K562 (cell line): ENCODE results near the gene STIM1. TPM values are rescaled to one million over a fixed set of nuclear protein-coding genes. Genes with fewer than 3 reads are reported as not detected.

Experiments used
- ATAC-seq: fragments of 200-7000 bp; cut with Tn5 transposase; 3 replicates; pipeline ENCODE4 v1.9.1; 2020; ENCODE audit warnings: moderate library complexity
- BruUV-seq: library from RNA; stranded (reverse); fragments of 400-500 nt; replicated peaks from 2 replicates; lab custom pipeline; 2021; lab: Mats Ljungman, UMichigan
- CTCF ChIA-PET: fragments of 300-600 bp; formaldehyde crosslinking; extraction: SDS; loops from one replicate; lab custom pipeline; 2021; ENCODE audit warnings: low intra/inter-chr PET ratio; lab: Yijun Ruan, JAX
- POLR2A ChIA-PET: fragments of 300-600, 350-650 bp; sonication (Branson Sonifier 250); formaldehyde crosslinking; extraction: SDS; loops from one replicate; lab custom pipeline; 2021; ENCODE audit warnings: antibody characterized with exemption, inconsistent platforms; lab: Yijun Ruan, JAX
- DNase-seq, 4 experiments: peaks; one replicate each; pipeline versions ENCODE4 v3.0.0 to v3.0.0-alpha.2; 2011 to 2018; ENCODE audit warnings: low spot score in 3 of 4, mixed read lengths in 3 of 4; ENCODE audit errors: extremely low read depth in 1 of 4
- FAIRE-seq: peaks from 2 replicates; lab custom pipeline; 2011; peaks lifted over from hg19 to GRCh38; lab: Jason Lieb, UNC
- H2AFZ ChIP-seq: 2 replicates; pipeline ENCODE4 v1.6.0; 2011; ENCODE audit warnings: low read depth, low read length, control low read depth, inconsistent platforms
- H3K27ac ChIP-seq: fragments of 200-600 bp; 3 replicates; pipeline ENCODE4 v1.8.0; 2011; ENCODE audit warnings: low read depth, mild to moderate bottlenecking, control low read depth, inconsistent platforms, low read length, moderate library complexity, mixed read lengths; ENCODE audit errors: extremely low read depth
- H3K27me3 ChIP-seq, 2 experiments: fragments of 300-600 bp in 1 of 2; 2 replicates in 1 of 2; 3 replicates in 1 of 2; pipeline versions ENCODE4 v1.6.0 to v1.8.0; 2011; ENCODE audit warnings: inconsistent platforms in 2 of 2, low read length in 2 of 2, mild to moderate bottlenecking in 1 of 2, mixed read lengths in 1 of 2, moderate library complexity in 1 of 2; ENCODE audit not compliant: control insufficient read depth in 2 of 2, insufficient read depth in 2 of 2
- H3K36me3 ChIP-seq: fragments of 300-600 bp; 3 replicates; pipeline ENCODE4 v1.8.0; 2011; ENCODE audit warnings: mild to moderate bottlenecking, low read length, inconsistent platforms; ENCODE audit not compliant: control insufficient read depth, insufficient read depth
- H3K4me1 ChIP-seq, 2 experiments: fragments of 200-600 bp in 1 of 2; replicated peaks in 1 of 2; 2 replicates in 1 of 2; 3 replicates in 1 of 2; pipeline versions ENCODE4 v1.5.1 to v1.8.0; 2011; ENCODE audit warnings: inconsistent platforms in 2 of 2, low read length in 2 of 2, mild to moderate bottlenecking in 1 of 2, mixed read lengths in 1 of 2, moderate library complexity in 1 of 2; ENCODE audit not compliant: control insufficient read depth in 2 of 2, insufficient read depth in 2 of 2
- H3K4me2 ChIP-seq: 2 replicates; pipeline ENCODE4 v1.6.1; 2011; ENCODE audit warnings: low read length, control low read depth, inconsistent platforms, mixed read lengths; ENCODE audit not compliant: insufficient read depth
- H3K4me3 ChIP-seq: fragments of 200-600 bp; sonication (generic), shearing (Covaris generic); 2 replicates; pipeline ENCODE4 v1.5.1; 2016; ENCODE audit warnings: control low read depth, inconsistent platforms
- H3K79me2 ChIP-seq: fragments of 200-600 bp; 3 replicates; pipeline ENCODE4 v1.8.0; 2011; ENCODE audit warnings: low read length, inconsistent platforms; ENCODE audit not compliant: control insufficient read depth, insufficient read depth
- H3K9ac ChIP-seq, 2 experiments: 2 replicates each; pipeline versions ENCODE4 v1.6.0 to v1.6.1; 2011; ENCODE audit warnings: low read depth in 2 of 2, low read length in 2 of 2, control low read depth in 1 of 2, inconsistent platforms in 1 of 2, mild to moderate bottlenecking in 1 of 2, mixed read lengths in 1 of 2; ENCODE audit not compliant: insufficient read depth in 1 of 2
- H3K9me1 ChIP-seq: one replicate; pipeline ENCODE4 v1.6.0; 2011; ENCODE audit warnings: inconsistent platforms, mild to moderate bottlenecking, low read length, moderate library complexity; ENCODE audit not compliant: control insufficient read depth, insufficient read depth
- H3K9me3 ChIP-seq: replicated peaks from 2 replicates; pipeline ENCODE4 v1.5.1; 2011; ENCODE audit warnings: low read depth, low read length, inconsistent platforms; ENCODE audit not compliant: control insufficient read depth, insufficient read depth
- H4K20me1 ChIP-seq: replicated peaks from 2 replicates; pipeline ENCODE4 v1.6.1; 2011; ENCODE audit warnings: low read length, inconsistent platforms, mixed read lengths; ENCODE audit not compliant: control insufficient read depth, insufficient read depth
- E2F1 ChIP-seq: sonication (generic); formaldehyde crosslinking; IDR thresholded peaks from 2 replicates; pipeline ENCODE4 v1.8.1; 2023; ENCODE audit warnings: mild to moderate bottlenecking, missing genetic modification reagents, moderate library complexity
- EWSR1 ChIP-seq: fragments of 450-650 bp; IDR thresholded peaks from 2 replicates; pipeline ENCODE4 v1.6.1; 2018; ENCODE audit warnings: borderline replicate concordance, mild to moderate bottlenecking, low read depth, moderate library complexity; ENCODE audit not compliant: partially characterized antibody
- GABPB2 ChIP-seq: fragments of 250-450 bp; sonication (Bioruptor Pico); conservative IDR thresholded peaks from 2 replicates; pipeline ENCODE4 v1.5.1; 2021; ENCODE audit warnings: mild to moderate bottlenecking
- HCFC1 ChIP-seq: IDR thresholded peaks from 2 replicates; pipeline ENCODE4 v1.6.1; 2012; ENCODE audit warnings: low read depth, low read length, improper control_type of control experiment
- HNRNPH1 ChIP-seq: fragments of 200-400 bp; formaldehyde crosslinking; optimal IDR thresholded peaks from 2 replicates; pipeline ENCODE3; 2017; ENCODE audit warnings: low read depth, mild to moderate bottlenecking, low read length, moderate library complexity
- KDM1A ChIP-seq, 2 experiments: fragments of 450-650 bp; IDR thresholded peaks; 2 replicates each; pipeline ENCODE4 v1.6.1; 2016; ENCODE audit warnings: mild to moderate bottlenecking in 2 of 2
- MCM3 ChIP-seq: fragments of 450-650 bp; IDR thresholded peaks from 2 replicates; pipeline ENCODE4 v1.6.1; 2016
- MTA3 ChIP-seq: fragments of 450-650 bp; formaldehyde crosslinking; IDR thresholded peaks from 2 replicates; pipeline ENCODE4 v1.6.1; 2017; ENCODE audit warnings: mild to moderate bottlenecking, borderline replicate concordance
- PHF20 ChIP-seq: fragments of 450-650 bp; IDR thresholded peaks from 2 replicates; pipeline ENCODE4 v1.6.1; 2018; ENCODE audit not compliant: partially characterized antibody
- POLR2A ChIP-seq: fragments of 450-650 bp; conservative IDR thresholded peaks from 2 replicates; pipeline ENCODE4 v1.6.1; 2016
- POLR2G ChIP-seq: fragments of 200-400 bp; formaldehyde crosslinking; IDR thresholded peaks from 2 replicates; pipeline ENCODE4 v1.6.1; 2017; ENCODE audit warnings: low read depth, mild to moderate bottlenecking, antibody characterized with exemption, low read length, moderate library complexity
- PYGO2 ChIP-seq: fragments of 450-650 bp; IDR thresholded peaks from 2 replicates; pipeline ENCODE4 v1.6.1; 2016; ENCODE audit warnings: mild to moderate bottlenecking, missing genetic modification characterization, moderate library complexity, missing compliant biosample characterization
- RBBP5 ChIP-seq: fragments of 200-600 bp; sonication (generic); IDR thresholded peaks from 2 replicates; pipeline ENCODE4 v1.6.1; 2012; ENCODE audit warnings: borderline replicate concordance, mild to moderate bottlenecking, low read length, control low read depth, inconsistent platforms; ENCODE audit not compliant: insufficient read depth, poor library complexity, severe bottlenecking
- RFX5 ChIP-seq: IDR thresholded peaks from 2 replicates; pipeline ENCODE4 v1.6.1; 2011; ENCODE audit warnings: low read depth, mild to moderate bottlenecking, improper control_type of control experiment, low read length
- SMC3 ChIP-seq: conservative IDR thresholded peaks from 2 replicates; pipeline ENCODE4 v1.6.1; 2011; ENCODE audit warnings: low read depth, low read length, improper control_type of control experiment; ENCODE audit not compliant: insufficient read depth
- SPI1 ChIP-seq: IDR thresholded peaks from 2 replicates; pipeline ENCODE4 v1.6.1; 2011; ENCODE audit warnings: low read depth, low read length, control low read depth, borderline replicate concordance
- ZBTB7A ChIP-seq: IDR thresholded peaks from 2 replicates; pipeline ENCODE4 v1.6.1; 2011; ENCODE audit warnings: low read depth, mild to moderate bottlenecking, low read length, moderate library complexity, borderline replicate concordance; ENCODE audit not compliant: control insufficient read depth
- ZNF146 ChIP-seq: IDR thresholded peaks from one replicate; pipeline ENCODE4 v1.6.1; 2018; ENCODE audit warnings: missing compliant biosample characterization; ENCODE audit not compliant: unreplicated experiment
- ZNF232 ChIP-seq: sonication (generic); formaldehyde crosslinking; IDR thresholded peaks from 2 replicates; pipeline ENCODE4 v1.8.0; 2022; ENCODE audit warnings: mild to moderate bottlenecking, missing genetic modification reagents
- ZNF384 ChIP-seq: IDR thresholded peaks from 2 replicates; pipeline ENCODE4 v1.6.1; 2012; ENCODE audit warnings: low read depth, low read length, improper control_type of control experiment
- ZNF41 ChIP-seq: fragments of 250-450 bp; sonication (Bioruptor Pico); conservative IDR thresholded peaks from 2 replicates; pipeline ENCODE4 v1.4.0; 2020; ENCODE audit warnings: mild to moderate bottlenecking
- WGBS: fragments of 100-300 bp; shearing (Covaris generic); methylation state at CpG from one replicate; pipeline ENCODE4 v1.1.6; 2016; ENCODE audit warnings: low coverage, mixed read lengths; ENCODE audit not compliant: insufficient coverage; ENCODE audit errors: missing lambda C conversion rate; 5-methylcytosine and 5-hydroxymethylcytosine counted together
- in situ Hi-C: fragments of 300-500 bp; cut with MboI; formaldehyde crosslinking; loops from 4 replicates; pipeline ENCODE4 v1.15.0; 2018; ENCODE audit warnings: inconsistent platforms, mixed read lengths
- intact Hi-C: fragments of 100-400 bp; cut with micrococcal nuclease; formaldehyde crosslinking; loops from 2 replicates; pipeline ENCODE4 v1.14.2; 2022
- polyA plus RNA-seq, 8 experiments: library from polyadenylated mRNA; depleted of rRNA in 4 of 8; stranded (reverse) in 5 of 8; unstranded in 3 of 8; fragments of >200 nt; fragmentation: Nextera tagmentation in 2 of 8; fragmentation: Illumina TruSeq in 1 of 8; extraction: Ambion mirVana in 2 of 8; extraction: Trizol in 1 of 8; gene quantifications; 2 replicates each; pipeline versions ENCODE4 v1.2.1 to v1.2.3, GENCODE V29; 2011 to 2014; ENCODE audit warnings: inconsistent platforms in 1 of 8, missing spikeins in 1 of 8
- total RNA-seq, 7 experiments: library from RNA; depleted of rRNA in 6 of 7; stranded (reverse); fragments of >200 nt in 6 of 7; fragmentation: Illumina TruSeq in 2 of 7; extraction: Trizol in 2 of 7; gene quantifications; 2 replicates each; pipeline versions ENCODE4 v1.2.1 to v1.2.3, GENCODE V29; 2011 to 2021; ENCODE audit warnings: low replicate concordance in 1 of 7
- TF ChIP-seq, protein P1 (sequence below): sonication (generic); formaldehyde crosslinking; IDR thresholded peaks from 2 replicates; pipeline ENCODE4 v1.4.0; 2020; ENCODE audit warnings: mild to moderate bottlenecking, missing genetic modification reagents

STIM1 gene
- total and polyA plus RNA-seq, 9 of the 15 experiments (the other 6 are each of a cell fraction or from before 2014, with no cell fraction given): 7.7 to 50.5 (median 22.5) TPM

- FAIRE-seq (no peak), DNase-seq (peak in 3 of 4 experiments; percentile 39 to 59 (median 52)), ATAC-seq (no peak)
- H3K9me3 ChIP-seq: no peaks in the 10 kb centered on the region
- peak overlapping the region; percentile 93 for H3K4me2 ChIP-seq
- peaks cover 92% of the 10 kb centered on the region for H3K79me2 ChIP-seq
- no peaks in the 10 kb centered on the region for H3K9me1 ChIP-seq
- H3K36me3 ChIP-seq: peaks cover 59% of the 10 kb centered on the region
- H3K27ac ChIP-seq: peak overlapping the region; percentile 86
- intact Hi-C loops: no loop called here
- in situ Hi-C loops: no loop called here
- CTCF ChIA-PET: no interaction called here
- BruUV-seq: no TSS peak
- no peak overlapping the region for H2AFZ ChIP-seq
- no peaks in the 10 kb centered on the region for H3K27me3 ChIP-seq
- WGBS: 16% methylated on average over 3 of the region's 5 CpGs
- H3K4me1 ChIP-seq: peaks cover 58 to 69% of the 10 kb centered on the region in 2 experiments
- peak overlapping the region; percentile 84 to 94 for H3K9ac ChIP-seq
- peaks cover 4% of the 10 kb centered on the region; the same call in 1 of the 2 replicates for H4K20me1 ChIP-seq
- peak overlapping the region; percentile 89 for H3K4me3 ChIP-seq
- POLR2A ChIA-PET: interaction anchor here (0.7 to 2.7 kb wide), 4 partner anchors 11 to 202 kb away, joined by 3 to 18 read pairs (median 6); no protein-coding TSS in a partner anchor
- no peak for TF ChIP-seq HCFC1
- TF ChIP-seq ZNF41 (CRISPR knock-in tag): peak; percentile 72; the same call in 1 of the 2 replicates
- TF ChIP-seq ZNF146 (CRISPR knock-in tag): no peak
- TF ChIP-seq ZNF232 (CRISPR knock-in tag): no peak
- TF ChIP-seq MCM3: no peak
- no peak for TF ChIP-seq SMC3
- no peak for TF ChIP-seq PYGO2
- peak; percentile 54 for TF ChIP-seq RBBP5
- TF ChIP-seq EWSR1: no peak
- no peak for TF ChIP-seq KDM1A (IDR thresholded peaks at IDR 0.05)
- TF ChIP-seq RFX5: no peak
- no peak for TF ChIP-seq POLR2A
- TF ChIP-seq SPI1: 0 out of 2 replicates have a peak, but pooled peaks have one; percentile 6
- TF ChIP-seq ZBTB7A: peak; percentile 61; the same call in 1 of the 2 replicates
- no peak for TF ChIP-seq HNRNPH1
- no peak for TF ChIP-seq MTA3
- TF ChIP-seq PHF20: no peak
- peak; percentile 76 for TF ChIP-seq ZNF384
- no peak for TF ChIP-seq GABPB2 (CRISPR knock-in tag)
- TF ChIP-seq, protein P1, sequence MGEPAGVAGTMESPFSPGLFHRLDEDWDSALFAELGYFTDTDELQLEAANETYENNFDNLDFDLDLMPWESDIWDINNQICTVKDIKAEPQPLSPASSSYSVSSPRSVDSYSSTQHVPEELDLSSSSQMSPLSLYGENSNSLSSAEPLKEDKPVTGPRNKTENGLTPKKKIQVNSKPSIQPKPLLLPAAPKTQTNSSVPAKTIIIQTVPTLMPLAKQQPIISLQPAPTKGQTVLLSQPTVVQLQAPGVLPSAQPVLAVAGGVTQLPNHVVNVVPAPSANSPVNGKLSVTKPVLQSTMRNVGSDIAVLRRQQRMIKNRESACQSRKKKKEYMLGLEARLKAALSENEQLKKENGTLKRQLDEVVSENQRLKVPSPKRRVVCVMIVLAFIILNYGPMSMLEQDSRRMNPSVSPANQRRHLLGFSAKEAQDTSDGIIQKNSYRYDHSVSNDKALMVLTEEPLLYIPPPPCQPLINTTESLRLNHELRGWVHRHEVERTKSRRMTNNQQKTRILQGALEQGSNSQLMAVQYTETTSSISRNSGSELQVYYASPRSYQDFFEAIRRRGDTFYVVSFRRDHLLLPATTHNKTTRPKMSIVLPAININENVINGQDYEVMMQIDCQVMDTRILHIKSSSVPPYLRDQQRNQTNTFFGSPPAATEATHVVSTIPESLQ (CRISPR knock-in tag): no peak
- TF ChIP-seq POLR2G: 0 out of 2 replicates have a peak, but pooled peaks have one; percentile 43
- TF ChIP-seq E2F1 (CRISPR knock-in tag): no peak
These were observed 18.6 kb upstream of the STIM1 start for GRCh38 chr11:3836903-3837302.
